Neural cell (in vitro differentiated cells): Measurements from ENCODE around the gene MAD1L1. TPM values are rescaled to one million over a fixed set of nuclear protein-coding genes. Genes with fewer than 3 reads are reported as not detected.

Source experiments
- H2AFZ ChIP-seq: fragments of 200-600, 300-800 bp; sonication (generic), shearing (Covaris generic); 2 replicates; pipeline ENCODE4 v1.6.0; 2014; ENCODE audit warnings: low read depth, mild to moderate bottlenecking, antibody characterized with exemption, low read length, moderate library complexity
- H3F3A ChIP-seq: fragments of 200-600 bp; shearing (Covaris generic); 2 replicates; pipeline ENCODE4 v1.6.1; 2016; ENCODE audit warnings: mild to moderate bottlenecking, moderate library complexity, mixed read lengths, antibody characterized with exemption, low read length; ENCODE audit not compliant: insufficient read depth, poor library complexity, severe bottlenecking
- H3K27ac ChIP-seq: fragments of 200-600, 300-800 bp; sonication (generic), shearing (Covaris generic); 2 replicates; pipeline ENCODE4 v1.5.1; 2014; ENCODE audit warnings: mild to moderate bottlenecking, low read length, moderate library complexity
- H3K27me3 ChIP-seq: fragments of 300-800, 200-600 bp; sonication (generic), shearing (Covaris generic); 2 replicates; pipeline ENCODE4 v1.6.0; 2014; ENCODE audit warnings: mild to moderate bottlenecking, low read depth, low read length, moderate library complexity; ENCODE audit not compliant: insufficient read depth
- H3K36me3 ChIP-seq: fragments of 300-800, 200-600 bp; sonication (generic), shearing (Covaris generic); 2 replicates; pipeline ENCODE4 v1.5.1; 2014; ENCODE audit warnings: mild to moderate bottlenecking, antibody characterized with exemption, low read length, moderate library complexity; ENCODE audit not compliant: insufficient read depth
- H3K4me2 ChIP-seq: fragments of 300-800, 200-600 bp; sonication (generic), shearing (Covaris generic); 2 replicates; pipeline ENCODE4 v1.6.0; 2014; ENCODE audit warnings: mild to moderate bottlenecking, low read length
- H3K4me3 ChIP-seq: fragments of 300-800, 200-600 bp; sonication (generic), shearing (Covaris generic); 2 replicates; pipeline ENCODE4 v1.5.1; 2014; ENCODE audit warnings: mild to moderate bottlenecking, low read length, moderate library complexity
- H3K79me2 ChIP-seq: fragments of 200-600 bp; shearing (Covaris generic); replicated peaks from 2 replicates; pipeline ENCODE4 v1.6.0; 2014; ENCODE audit warnings: mild to moderate bottlenecking, low read length, moderate library complexity; ENCODE audit not compliant: insufficient read depth
- H3K9ac ChIP-seq: fragments of 300-800, 200-600 bp; sonication (generic), shearing (Covaris generic); 2 replicates; pipeline ENCODE4 v1.6.1; 2016; ENCODE audit warnings: mild to moderate bottlenecking, low read length, mixed read lengths
- H3K9me2 ChIP-seq: fragments of 200-600 bp; shearing (Covaris generic); 2 replicates; pipeline ENCODE4 v1.6.1; 2016; ENCODE audit warnings: mild to moderate bottlenecking, low read length, mixed read lengths; ENCODE audit not compliant: insufficient read depth
- H3K9me3 ChIP-seq: fragments of 200-600, 300-800 bp; sonication (generic), shearing (Covaris generic); 2 replicates; pipeline ENCODE4 v1.6.1; 2016; ENCODE audit warnings: mild to moderate bottlenecking, mixed run types, low read length, moderate library complexity, mixed read lengths
- H4K20me1 ChIP-seq: fragments of 200-600 bp; shearing (Covaris generic); 2 replicates; pipeline ENCODE4 v1.6.1; 2016; ENCODE audit warnings: mild to moderate bottlenecking, mixed run types; ENCODE audit not compliant: insufficient read depth
- EP300 ChIP-seq: fragments of 450-650 bp; conservative IDR thresholded peaks from 2 replicates; pipeline ENCODE4 v1.6.1; 2014; ENCODE audit warnings: antibody characterized with exemption, mild to moderate bottlenecking, moderate library complexity; ENCODE audit not compliant: poor library complexity, severe bottlenecking
- EZH2 ChIP-seq: fragments of 200-600, 300-800 bp; shearing (Covaris generic), sonication (generic); IDR thresholded peaks from 2 replicates; pipeline ENCODE4 v1.6.1; 2014; ENCODE audit warnings: antibody characterized with exemption, low read length, borderline replicate concordance, mild to moderate bottlenecking; ENCODE audit not compliant: insufficient read depth, poor library complexity, severe bottlenecking
- MXI1 ChIP-seq: fragments of 450-650 bp; conservative IDR thresholded peaks from 2 replicates; pipeline ENCODE4 v1.6.1; 2014; ENCODE audit warnings: antibody characterized with exemption, mild to moderate bottlenecking; ENCODE audit not compliant: poor library complexity, severe bottlenecking
- POLR2AphosphoS5 ChIP-seq: IDR thresholded peaks from 2 replicates; pipeline ENCODE4 v1.6.1; 2012
- RAD21 ChIP-seq: fragments of 450-650 bp; conservative IDR thresholded peaks from 2 replicates; pipeline ENCODE4 v1.6.1; 2014; ENCODE audit warnings: antibody characterized with exemption, mild to moderate bottlenecking, moderate library complexity
- REST ChIP-seq: IDR thresholded peaks from 2 replicates; pipeline ENCODE4 v1.6.1; 2012; ENCODE audit warnings: borderline replicate concordance
- SMC3 ChIP-seq: fragments of 450-650 bp; conservative IDR thresholded peaks from 2 replicates; pipeline ENCODE4 v1.6.1; 2014; ENCODE audit warnings: antibody characterized with exemption, mild to moderate bottlenecking, moderate library complexity; ENCODE audit not compliant: poor library complexity
- TAF1 ChIP-seq: IDR thresholded peaks from 2 replicates; pipeline ENCODE4 v1.6.1; 2012; ENCODE audit warnings: low read depth
- polyA plus RNA-seq: library from polyadenylated mRNA; depleted of rRNA; stranded (reverse); fragments of >200 nt; gene quantifications from 2 replicates; pipeline ENCODE4 v1.2.3, GENCODE V29; 2014
- TF ChIP-seq, protein P1 (sequence below): fragments of 450-650 bp; IDR thresholded peaks from 2 replicates; pipeline ENCODE4 v1.5.1; 2014; ENCODE audit warnings: antibody characterized with exemption, mild to moderate bottlenecking, moderate library complexity; ENCODE audit not compliant: poor library complexity, severe bottlenecking

MAD1L1 gene
- polyA plus RNA-seq, 1 donor from 2014 or later: 31.4 TPM

- no peaks in the 10 kb centered on the region for H3K79me2 ChIP-seq
- no peak overlapping the region for H2AFZ ChIP-seq
- no peaks in the 10 kb centered on the region for H3K36me3 ChIP-seq
- TF ChIP-seq RAD21: no peak
- no peak for TF ChIP-seq EP300
- no peak for TF ChIP-seq SMC3
- no peak for TF ChIP-seq POLR2AphosphoS5
- no peak for TF ChIP-seq TAF1
- no peak for TF ChIP-seq MXI1
- TF ChIP-seq, protein P1, sequence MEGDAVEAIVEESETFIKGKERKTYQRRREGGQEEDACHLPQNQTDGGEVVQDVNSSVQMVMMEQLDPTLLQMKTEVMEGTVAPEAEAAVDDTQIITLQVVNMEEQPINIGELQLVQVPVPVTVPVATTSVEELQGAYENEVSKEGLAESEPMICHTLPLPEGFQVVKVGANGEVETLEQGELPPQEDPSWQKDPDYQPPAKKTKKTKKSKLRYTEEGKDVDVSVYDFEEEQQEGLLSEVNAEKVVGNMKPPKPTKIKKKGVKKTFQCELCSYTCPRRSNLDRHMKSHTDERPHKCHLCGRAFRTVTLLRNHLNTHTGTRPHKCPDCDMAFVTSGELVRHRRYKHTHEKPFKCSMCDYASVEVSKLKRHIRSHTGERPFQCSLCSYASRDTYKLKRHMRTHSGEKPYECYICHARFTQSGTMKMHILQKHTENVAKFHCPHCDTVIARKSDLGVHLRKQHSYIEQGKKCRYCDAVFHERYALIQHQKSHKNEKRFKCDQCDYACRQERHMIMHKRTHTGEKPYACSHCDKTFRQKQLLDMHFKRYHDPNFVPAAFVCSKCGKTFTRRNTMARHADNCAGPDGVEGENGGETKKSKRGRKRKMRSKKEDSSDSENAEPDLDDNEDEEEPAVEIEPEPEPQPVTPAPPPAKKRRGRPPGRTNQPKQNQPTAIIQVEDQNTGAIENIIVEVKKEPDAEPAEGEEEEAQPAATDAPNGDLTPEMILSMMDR: no peak
- TF ChIP-seq EZH2: no peak
- no peak for TF ChIP-seq REST
- H3K9me2 ChIP-seq: no peaks in the 10 kb centered on the region
- no peak overlapping the region for H3K4me2 ChIP-seq
- no peak overlapping the region for H3K9ac ChIP-seq
- H4K20me1 ChIP-seq: no peaks in the 10 kb centered on the region
- H3F3A ChIP-seq: no peaks in the 10 kb centered on the region
- no peak overlapping the region for H3K27ac ChIP-seq
- H3K27me3 ChIP-seq: no peaks in the 10 kb centered on the region
- no peaks in the 10 kb centered on the region for H3K9me3 ChIP-seq
- H3K4me3 ChIP-seq: no peak overlapping the region
These were observed 127.5 kb downstream of the MAD1L1 start for GRCh38 chr7:2105280-2105679.

DNA sequence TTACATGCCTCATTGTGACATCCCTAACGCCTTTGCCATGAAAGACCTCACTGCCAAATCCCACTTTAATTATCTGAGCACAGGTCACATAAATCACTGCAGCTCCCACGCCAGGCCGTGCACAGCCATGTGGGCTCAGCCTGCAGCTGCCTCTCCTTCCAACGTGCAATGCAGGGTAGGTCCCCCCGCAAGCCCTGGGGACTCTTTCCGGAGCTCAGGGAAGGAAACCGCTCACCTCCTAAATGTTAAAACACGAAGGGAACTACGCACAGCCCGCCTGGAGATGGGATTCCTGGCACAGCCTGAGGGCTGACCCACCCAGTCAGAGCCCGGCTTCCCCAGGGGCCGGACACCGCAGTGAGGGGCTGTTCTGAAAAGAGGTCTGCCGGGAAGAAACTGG lies 128.0 kb downstream of the MAD1L1 start:
- Histone ChIP-seq H4K20me1 (no peaks in the 10 kb centered on the region), H3F3A (no peaks in the 10 kb centered on the region), H3K4me3 (no peak overlapping the region), H3K9me2 (no peaks in the 10 kb centered on the region), H2AFZ (no peak overlapping the region), H3K27ac (no peak overlapping the region), H3K4me2 (no peak overlapping the region), H3K27me3 (no peaks in the 10 kb centered on the region), H3K79me2 (no peaks in the 10 kb centered on the region), H3K36me3 (no peaks in the 10 kb centered on the region), H3K9me3 (no peaks in the 10 kb centered on the region), H3K9ac (no peak overlapping the region)
- TF ChIP-seq REST: no peak
- no peak for TF ChIP-seq EP300
- TF ChIP-seq, protein P1: no peak
- TF ChIP-seq TAF1: no peak
- TF ChIP-seq SMC3: no peak
- TF ChIP-seq POLR2AphosphoS5: no peak
- TF ChIP-seq RAD21: no peak
- no peak for TF ChIP-seq EZH2
- TF ChIP-seq MXI1: no peak
